C4-2B (cell line): ENCODE measurements around the gene SSBP4.

Experiments used
- H3K27ac ChIP-seq: fragments of 450-650 bp; 2 replicates; pipeline ENCODE4 v1.5.1; 2017
- ZFX ChIP-seq: fragments of 450-650 bp; IDR thresholded peaks from 2 replicates; pipeline ENCODE4 v1.6.1; 2017
- TF ChIP-seq, protein P1 (sequence below): fragments of 450-650 bp; conservative IDR thresholded peaks from 2 replicates; pipeline ENCODE4 v1.5.1; 2017; ENCODE audit warnings: mild to moderate bottlenecking

The SSBP4 gene

DNA sequence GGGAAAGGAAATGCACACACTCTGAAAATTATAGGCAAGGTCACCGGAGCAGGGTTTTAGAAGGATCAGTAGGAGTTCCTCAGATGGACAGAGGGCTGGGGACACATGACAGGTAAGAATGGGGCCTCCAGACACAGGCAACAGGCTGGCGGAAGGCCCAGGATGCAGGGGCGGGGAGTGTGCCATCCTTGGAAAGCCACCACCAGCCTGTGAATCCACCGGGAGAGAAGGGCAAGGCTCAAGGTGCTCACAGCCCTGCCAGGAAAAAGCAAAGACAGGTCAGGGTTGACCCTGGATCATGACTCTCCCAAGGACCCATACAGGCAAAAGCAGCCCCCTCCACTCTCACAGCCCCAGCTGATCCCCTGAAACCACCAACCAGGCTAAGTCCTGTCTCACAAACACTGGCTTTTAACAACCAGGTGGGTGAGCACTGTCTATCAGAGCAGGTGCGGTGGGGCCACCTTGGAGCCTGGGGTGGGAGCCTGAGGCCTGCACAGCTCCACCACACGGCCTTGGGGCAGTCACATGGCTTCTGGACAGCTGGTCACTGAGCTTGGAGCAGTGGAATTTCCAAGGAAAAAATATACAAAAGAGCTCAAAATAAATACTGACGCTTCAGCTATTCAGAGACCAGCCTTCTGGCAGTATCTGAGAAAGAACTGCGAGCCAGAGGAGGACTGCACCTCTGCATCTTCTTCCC is 54.0 kb downstream of the SSBP4 start:
- H3K27ac ChIP-seq, result no peak overlapping the region

DNA sequence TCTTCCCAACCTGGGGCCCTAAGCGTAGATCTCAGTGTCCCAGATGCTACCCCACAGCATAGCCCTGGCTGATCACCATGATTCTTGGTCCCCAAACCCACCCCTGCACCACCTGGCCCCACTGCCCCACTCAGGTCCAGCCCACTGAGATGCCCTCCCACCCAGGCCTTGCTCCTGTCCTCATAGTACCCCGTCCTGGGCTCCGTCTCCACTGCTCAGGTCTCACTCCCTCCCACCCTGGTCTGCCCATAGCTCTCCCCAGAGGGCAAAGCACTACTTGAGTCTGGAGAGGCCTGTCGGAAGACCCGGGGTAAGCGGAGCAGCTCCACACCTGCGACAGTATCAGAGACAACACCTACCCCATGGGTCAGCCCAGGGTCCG is 54.5 kb downstream of the SSBP4 start:
- TF ChIP-seq, protein P1, sequence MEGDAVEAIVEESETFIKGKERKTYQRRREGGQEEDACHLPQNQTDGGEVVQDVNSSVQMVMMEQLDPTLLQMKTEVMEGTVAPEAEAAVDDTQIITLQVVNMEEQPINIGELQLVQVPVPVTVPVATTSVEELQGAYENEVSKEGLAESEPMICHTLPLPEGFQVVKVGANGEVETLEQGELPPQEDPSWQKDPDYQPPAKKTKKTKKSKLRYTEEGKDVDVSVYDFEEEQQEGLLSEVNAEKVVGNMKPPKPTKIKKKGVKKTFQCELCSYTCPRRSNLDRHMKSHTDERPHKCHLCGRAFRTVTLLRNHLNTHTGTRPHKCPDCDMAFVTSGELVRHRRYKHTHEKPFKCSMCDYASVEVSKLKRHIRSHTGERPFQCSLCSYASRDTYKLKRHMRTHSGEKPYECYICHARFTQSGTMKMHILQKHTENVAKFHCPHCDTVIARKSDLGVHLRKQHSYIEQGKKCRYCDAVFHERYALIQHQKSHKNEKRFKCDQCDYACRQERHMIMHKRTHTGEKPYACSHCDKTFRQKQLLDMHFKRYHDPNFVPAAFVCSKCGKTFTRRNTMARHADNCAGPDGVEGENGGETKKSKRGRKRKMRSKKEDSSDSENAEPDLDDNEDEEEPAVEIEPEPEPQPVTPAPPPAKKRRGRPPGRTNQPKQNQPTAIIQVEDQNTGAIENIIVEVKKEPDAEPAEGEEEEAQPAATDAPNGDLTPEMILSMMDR, result no peak
- TF ChIP-seq ZFX, result no peak
- H3K27ac ChIP-seq, result no peak overlapping the region

More for the DNA sequence above, 54.0 kb downstream of the SSBP4 start:
- no peak for TF ChIP-seq ZFX
- TF ChIP-seq, protein P1, result no peak

DNA sequence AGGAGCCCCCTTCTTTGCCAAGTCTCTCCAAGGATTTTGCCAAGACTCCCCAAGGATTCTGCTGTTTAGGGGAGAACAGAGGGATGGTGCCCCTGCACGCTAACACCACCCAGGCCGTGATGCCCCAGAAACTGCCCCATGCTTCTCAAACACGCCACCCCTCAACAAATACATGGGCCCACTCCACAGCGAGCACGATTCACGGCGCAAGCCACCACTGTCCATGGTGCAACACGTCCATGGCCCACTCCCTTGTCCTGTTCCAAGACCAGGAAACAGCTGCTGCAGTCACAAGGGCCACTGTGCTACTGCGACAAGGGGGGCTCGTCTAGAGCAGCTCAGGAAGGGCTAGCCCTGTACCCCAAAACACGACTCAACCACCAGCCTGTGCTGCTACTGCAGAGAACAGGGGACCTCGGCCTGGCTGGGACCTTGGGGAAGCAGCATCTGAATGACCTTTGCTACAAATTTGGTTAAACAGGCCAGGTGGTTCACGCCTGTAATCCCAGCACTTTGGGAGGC is 55.2 kb downstream of the SSBP4 start:
- TF ChIP-seq, protein P1, result no peak
- no peak for TF ChIP-seq ZFX
- H3K27ac ChIP-seq, result no peak overlapping the region

DNA sequence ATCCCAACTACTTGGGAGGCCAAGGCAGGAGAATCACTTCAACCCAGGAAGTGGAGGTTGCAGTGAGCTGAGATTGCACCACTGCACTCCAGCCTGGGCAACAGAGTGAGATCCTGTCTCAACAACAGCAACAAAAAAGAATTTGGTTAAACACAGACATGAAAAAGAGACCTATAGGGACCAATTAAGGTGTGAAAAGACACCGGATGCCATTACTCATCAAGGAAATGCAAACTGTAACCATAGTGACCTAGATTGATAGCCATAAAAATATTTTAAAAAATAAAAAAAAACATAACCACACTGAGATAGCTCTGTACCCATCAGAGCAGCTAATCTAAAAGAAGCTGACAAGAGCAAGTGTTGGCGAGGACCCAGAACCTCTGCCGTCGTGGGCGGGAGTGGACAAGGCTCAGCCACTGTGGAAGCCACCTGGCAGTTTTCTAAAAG is 55.8 kb downstream of the SSBP4 start:
- TF ChIP-seq, protein P1, result no peak
- TF ChIP-seq ZFX, result no peak
- no peak overlapping the region for H3K27ac ChIP-seq

DNA sequence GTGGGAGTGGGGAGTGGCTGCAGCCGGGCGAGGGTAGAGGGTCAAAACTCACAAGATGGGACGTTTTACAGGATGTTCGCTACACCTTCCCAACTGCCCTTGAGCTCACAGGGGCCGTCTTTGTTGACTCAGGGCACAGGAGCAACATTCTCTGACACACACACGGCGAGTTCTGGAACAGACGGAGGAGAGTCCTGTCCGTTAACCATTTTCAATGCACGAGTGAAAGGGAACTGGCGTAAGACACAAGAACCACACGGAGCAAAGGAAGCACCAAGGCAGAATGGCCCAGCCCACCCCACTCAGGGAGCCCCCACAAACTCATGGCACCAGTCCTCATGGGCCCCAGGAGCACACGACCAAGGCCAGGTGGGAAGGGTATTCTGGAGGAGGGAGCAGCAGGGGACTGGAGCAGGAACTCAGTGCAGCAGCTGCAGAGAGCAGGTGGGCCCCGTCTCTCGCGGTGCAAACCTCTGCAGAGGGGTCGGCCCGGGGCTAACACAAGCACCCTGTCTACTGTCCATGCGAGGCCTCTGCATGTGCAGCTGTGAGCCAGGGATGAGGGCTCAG is 56.6 kb downstream of the SSBP4 start:
- TF ChIP-seq ZFX, result no peak
- TF ChIP-seq, protein P1, result no peak
- H3K27ac ChIP-seq, result no peak overlapping the region

DNA sequence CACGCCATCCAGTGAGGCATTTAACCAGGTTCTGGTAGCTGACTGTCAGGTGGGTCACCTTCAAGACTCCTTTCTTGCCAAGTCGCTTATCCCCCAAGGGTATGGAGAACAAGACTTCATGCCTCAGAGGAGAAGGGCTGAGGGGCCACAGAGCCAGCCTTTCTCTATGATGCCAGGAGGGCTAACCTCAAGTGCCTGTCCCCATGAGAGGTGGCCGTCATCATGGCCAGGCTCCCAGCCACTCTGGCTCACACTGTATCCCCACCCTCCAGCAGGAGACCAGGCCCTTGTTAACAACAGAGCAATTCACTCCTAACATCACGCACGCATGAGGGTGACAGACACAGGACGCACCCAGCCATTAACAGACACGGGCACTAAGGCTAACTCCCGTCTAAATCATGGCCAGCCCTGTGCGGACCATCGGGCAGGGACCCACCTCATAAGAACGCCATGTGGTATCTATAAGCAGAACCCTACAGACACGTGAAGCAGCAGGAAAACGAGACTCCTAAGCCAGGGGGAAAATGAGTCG is 57.4 kb downstream of the SSBP4 start:
- no peak overlapping the region for H3K27ac ChIP-seq
- no peak for TF ChIP-seq ZFX
- TF ChIP-seq, protein P1, result no peak

DNA sequence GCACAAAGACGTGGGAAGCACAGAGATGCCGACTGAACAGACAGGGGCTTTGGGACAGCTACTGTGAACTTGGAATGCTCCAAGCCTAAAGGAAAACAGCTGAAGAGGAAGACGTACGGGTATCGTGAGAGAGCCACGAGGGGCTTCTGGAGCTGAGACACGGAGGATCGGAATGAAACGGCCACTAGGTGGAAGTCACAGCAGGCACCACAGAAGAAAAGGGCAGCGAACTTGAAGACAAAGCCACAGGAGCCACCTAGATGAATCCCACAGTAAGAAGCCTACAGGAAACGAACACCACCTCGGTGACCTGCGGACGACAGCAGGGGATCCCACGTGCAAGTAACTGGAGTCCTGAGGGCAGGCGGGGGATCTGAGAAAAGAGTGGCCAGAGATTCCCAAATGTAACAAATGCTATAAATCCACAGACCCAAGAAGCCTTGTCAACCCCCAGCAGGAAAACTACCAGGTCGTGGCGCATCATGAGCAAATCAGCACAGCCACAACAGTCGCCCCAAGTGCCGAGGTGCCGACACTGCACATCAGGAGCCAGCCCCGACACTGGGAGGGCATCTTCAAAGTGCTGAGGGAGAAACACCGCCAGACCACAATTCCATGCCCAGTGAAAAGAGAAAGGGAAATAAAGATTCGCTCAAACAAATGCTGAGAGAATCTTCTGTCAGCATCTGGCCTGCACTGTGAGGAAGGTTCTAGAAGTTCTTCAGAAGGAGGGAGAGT is 58.0 kb downstream of the SSBP4 start:
- H3K27ac ChIP-seq, result no peak overlapping the region
- TF ChIP-seq, protein P1, result no peak
- no peak for TF ChIP-seq ZFX
